Measurements from ENCODE around the gene CDK2AP2.

DNA sequence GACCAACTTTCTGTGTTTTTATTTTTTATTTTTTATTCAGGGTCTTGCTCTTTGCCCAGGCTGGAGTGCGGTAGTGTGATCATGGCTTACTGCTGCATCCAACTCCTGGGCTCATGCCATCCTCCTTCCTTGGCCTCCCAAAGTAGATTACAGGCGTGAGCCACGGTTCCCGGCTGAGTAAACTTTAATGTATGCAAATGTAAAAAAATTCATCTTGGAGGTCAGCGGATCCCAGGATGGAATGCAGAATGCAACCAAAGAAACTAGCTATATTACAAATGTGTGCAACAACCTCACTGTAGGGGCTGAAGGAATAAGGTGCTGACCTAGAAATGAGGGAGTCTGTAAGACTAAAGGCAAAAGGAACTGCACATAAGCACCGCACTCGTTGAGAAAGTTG lies 6.2 kb upstream of the CDK2AP2 start:
- no peak for TF ChIP-seq EZH2 (IDR thresholded peaks at IDR 0.05; ENCODE audit: insufficient read depth, poor library complexity, severe bottlenecking)
- no peak for TF ChIP-seq EZH2phosphoT487 (IDR thresholded peaks at IDR 0.05; ENCODE audit: insufficient read depth, low read depth)

All from GM23248 (cell line).